Activated CD8-positive, alpha-beta T cell treated with anti-CD3 and anti-CD28 coated beads, Interleukin-2, amount 10 ng/mL, durations not matched to agents 7 days and 5 days (primary cell): ENCODE results near the gene MLC1. TPM values are rescaled to one million over a fixed set of nuclear protein-coding genes. Genes with fewer than 3 reads are reported as not detected.

Source experiments
- ATAC-seq: fragments of 150-1000 bp; cut with Tn5 transposase; one replicate; pipeline ENCODE4 v1.10.0; 2021; ENCODE audit warnings: moderate library complexity
- CTCF ChIA-PET: fragments of 350-600 bp; sonication (Branson Sonifier 250); formaldehyde crosslinking; loops from one replicate; lab custom pipeline; 2021; ENCODE audit warnings: antibody characterized with exemption; lab: Charles Lee
- POLR2A ChIA-PET: fragments of 350-600 bp; sonication (Branson Sonifier 250); formaldehyde crosslinking; loops from one replicate; lab custom pipeline; 2021; ENCODE audit warnings: antibody characterized with exemption; lab: Charles Lee
- DNase-seq: peaks from one replicate; pipeline ENCODE4 v3.0.0-alpha.2; 2020
- H3K27ac Mint-ChIP-seq: one replicate; pipeline ENCODE4 v1.8.0; 2021; ENCODE audit warnings: mild to moderate bottlenecking, mixed read lengths
- H3K27me3 Mint-ChIP-seq: one replicate; pipeline ENCODE4 v1.8.0; 2021; ENCODE audit warnings: low read depth, mixed read lengths
- H3K36me3 Mint-ChIP-seq: one replicate; pipeline ENCODE4 v1.8.0; 2021; ENCODE audit warnings: low read depth, mixed read lengths
- H3K4me1 Mint-ChIP-seq: one replicate; pipeline ENCODE4 v1.8.0; 2021; ENCODE audit warnings: low read depth, mixed read lengths
- H3K4me3 Mint-ChIP-seq: one replicate; pipeline ENCODE4 v1.8.0; 2021; ENCODE audit warnings: mild to moderate bottlenecking, mixed read lengths
- H3K9me3 Mint-ChIP-seq: one replicate; pipeline ENCODE4 v1.8.0; 2022; ENCODE audit warnings: mixed read lengths; ENCODE audit not compliant: insufficient read depth
- total RNA-seq, 2 experiments: library from RNA; stranded (reverse); gene quantifications; one replicate each; pipeline ENCODE4 v1.2.3, GENCODE V29; 2021

MLC1 gene
- total RNA-seq, 2 experiments from 2014 or later, result 8.3 to 9.4 TPM

- POLR2A ChIA-PET, result no interaction called here
- no peaks in the 10 kb centered on the region for H3K27me3 Mint-ChIP-seq
- no peaks in the 10 kb centered on the region for H3K36me3 Mint-ChIP-seq
- peaks cover 12% of the 10 kb centered on the region for H3K9me3 Mint-ChIP-seq
- H3K4me1 Mint-ChIP-seq, result peaks cover 3% of the 10 kb centered on the region
- CTCF ChIA-PET, result no interaction called here
- H3K4me3 Mint-ChIP-seq, result no peak overlapping the region
- H3K27ac Mint-ChIP-seq, result no peak overlapping the region
- ATAC-seq (no peak), DNase-seq (no peak)
These were observed 1.7 kb downstream of the MLC1 start for GRCh38 chr22:50083462-50084079.

- ChIA-PET POLR2A (no interaction called here), CTCF (no interaction called here)
- Mint-ChIP-seq H3K9me3 (peaks cover 12% of the 10 kb centered on the region), H3K4me1 (peaks cover 3% of the 10 kb centered on the region), H3K27me3 (no peaks in the 10 kb centered on the region), H3K27ac (no peak overlapping the region), H3K36me3 (no peaks in the 10 kb centered on the region), H3K4me3 (no peak overlapping the region)
- DNase-seq (no peak), ATAC-seq (no peak)
These were observed 2.2 kb downstream of the MLC1 start for GRCh38 chr22:50082961-50083461.

GRCh38 chr22:50082197-50082715 lies 3.0 kb downstream of the MLC1 start:
- CTCF ChIA-PET, result no interaction called here
- DNase-seq (no peak), ATAC-seq (no peak)
- POLR2A ChIA-PET, result no interaction called here
- H3K9me3 Mint-ChIP-seq, result peaks cover 8% of the 10 kb centered on the region
- no peak overlapping the region for H3K4me3 Mint-ChIP-seq
- no peak overlapping the region for H3K27ac Mint-ChIP-seq
- H3K27me3 Mint-ChIP-seq, result no peaks in the 10 kb centered on the region
- H3K36me3 Mint-ChIP-seq, result no peaks in the 10 kb centered on the region
- H3K4me1 Mint-ChIP-seq, result peaks cover 3% of the 10 kb centered on the region

- ATAC-seq, result no peak
- H3K36me3 Mint-ChIP-seq, result no peaks in the 10 kb centered on the region
- no peak for DNase-seq
- peaks cover 3% of the 10 kb centered on the region for H3K4me1 Mint-ChIP-seq
- H3K4me3 Mint-ChIP-seq, result no peak overlapping the region
- POLR2A ChIA-PET, result no interaction called here
- no peak overlapping the region for H3K27ac Mint-ChIP-seq
- CTCF ChIA-PET, result no interaction called here
- H3K9me3 Mint-ChIP-seq, result peaks cover 2% of the 10 kb centered on the region
- no peaks in the 10 kb centered on the region for H3K27me3 Mint-ChIP-seq
These were observed 3.6 kb downstream of the MLC1 start for GRCh38 chr22:50081426-50082196.

GRCh38 chr22:50080077-50080465 lies 5.2 kb downstream of the MLC1 start:
- no peak for DNase-seq
- H3K27ac Mint-ChIP-seq, result no peak overlapping the region
- POLR2A ChIA-PET, result no interaction called here

GRCh38 chr22:50078761-50079160 lies 6.5 kb downstream of the MLC1 start:
- Mint-ChIP-seq H3K9me3 (no peaks in the 10 kb centered on the region), H3K27ac (no peak overlapping the region), H3K4me1 (peaks cover 3% of the 10 kb centered on the region), H3K4me3 (no peak overlapping the region), H3K27me3 (no peaks in the 10 kb centered on the region), H3K36me3 (no peaks in the 10 kb centered on the region)
- POLR2A ChIA-PET, result no interaction called here
- DNase-seq, result no peak
- ATAC-seq, result no peak
- CTCF ChIA-PET, result no interaction called here

More at GRCh38 chr22:50080077-50080465, 5.2 kb downstream of the MLC1 start:
- Mint-ChIP-seq H3K27me3 (no peaks in the 10 kb centered on the region), H3K36me3 (no peaks in the 10 kb centered on the region), H3K4me3 (no peak overlapping the region), H3K4me1 (peaks cover 3% of the 10 kb centered on the region), H3K9me3 (no peaks in the 10 kb centered on the region)
- ATAC-seq, result no peak
- CTCF ChIA-PET, result no interaction called here

- Mint-ChIP-seq H3K4me3 (no peak overlapping the region), H3K36me3 (no peaks in the 10 kb centered on the region), H3K4me1 (peaks cover 3% of the 10 kb centered on the region), H3K9me3 (no peaks in the 10 kb centered on the region), H3K27me3 (no peaks in the 10 kb centered on the region), H3K27ac (no peak overlapping the region)
- no peak for DNase-seq
- ChIA-PET POLR2A (no interaction called here), CTCF (no interaction called here)
- no peak for ATAC-seq
These were observed 7.0 kb downstream of the MLC1 start for GRCh38 chr22:50078246-50078645.

- CTCF ChIA-PET, result no interaction called here
- DNase-seq (no peak), ATAC-seq (no peak)
- H3K27ac Mint-ChIP-seq, result no peak overlapping the region
- no peaks in the 10 kb centered on the region for H3K9me3 Mint-ChIP-seq
- no peak overlapping the region for H3K4me3 Mint-ChIP-seq
- no peaks in the 10 kb centered on the region for H3K4me1 Mint-ChIP-seq
- no peaks in the 10 kb centered on the region for H3K27me3 Mint-ChIP-seq
- no peaks in the 10 kb centered on the region for H3K36me3 Mint-ChIP-seq
- POLR2A ChIA-PET, result no interaction called here
These were observed 8.3 kb downstream of the MLC1 start for GRCh38 chr22:50076646-50077535.

- Mint-ChIP-seq H3K27ac (no peak overlapping the region), H3K27me3 (no peaks in the 10 kb centered on the region), H3K4me1 (no peaks in the 10 kb centered on the region), H3K9me3 (no peaks in the 10 kb centered on the region), H3K4me3 (no peak overlapping the region), H3K36me3 (no peaks in the 10 kb centered on the region)
- ChIA-PET CTCF (no interaction called here), POLR2A (no interaction called here)
- no peak for ATAC-seq
- DNase-seq, result no peak
These were observed 10.4 kb downstream of the MLC1 start for GRCh38 chr22:50074551-50075530.

- CTCF ChIA-PET, result no interaction called here
- Mint-ChIP-seq H3K9me3 (no peaks in the 10 kb centered on the region), H3K36me3 (no peaks in the 10 kb centered on the region), H3K27ac (no peak overlapping the region), H3K4me3 (no peak overlapping the region), H3K27me3 (no peaks in the 10 kb centered on the region), H3K4me1 (no peaks in the 10 kb centered on the region)
- DNase-seq (no peak), ATAC-seq (no peak)
- POLR2A ChIA-PET, result no interaction called here
These were observed 11.2 kb downstream of the MLC1 start for GRCh38 chr22:50074056-50074455.
